Esophagus muscularis mucosa (tissue), 4 donors: ENCODE data around the gene NABP2. TPM values are rescaled to one million over a fixed set of nuclear protein-coding genes. Genes with fewer than 3 reads are reported as not detected.

Experiments
- DNase-seq: peaks from one replicate; pipeline ENCODE4 v3.0.0-alpha.2; 2017; ENCODE audit errors: extremely low spot score
- H3K27ac ChIP-seq, 4 donors: fragments of 200-600 bp; sonication (generic); replicated peaks in 1 of 4; 1 replicate in 3 of 4; 2 replicates in 1 of 4; pipeline ENCODE4 v1.5.1; 2016 to 2019; ENCODE audit warnings: mild to moderate bottlenecking in 1 of 4
- H3K27me3 ChIP-seq, 4 donors: fragments of 200-600 bp; sonication (generic); one replicate each; pipeline versions ENCODE4 v1.5.1 to v1.6.0; 2016 to 2019
- H3K36me3 ChIP-seq, 4 donors: fragments of 200-600 bp; sonication (generic); one replicate each; pipeline ENCODE4 v1.5.1; 2016 to 2019
- H3K4me1 ChIP-seq, 4 donors: fragments of 200-600 bp; sonication (generic); one replicate each; pipeline ENCODE4 v1.5.1; 2016 to 2019
- H3K4me3 ChIP-seq, 4 donors: fragments of 200-600 bp; sonication (generic); 1 replicate in 2 of 4; 2 replicates in 2 of 4; pipeline ENCODE4 v1.5.1; 2016 to 2019; ENCODE audit warnings: mild to moderate bottlenecking in 4 of 4, moderate library complexity in 1 of 4
- H3K9me3 ChIP-seq, 4 donors: fragments of 200-600 bp; sonication (generic); 1 replicate in 3 of 4; 2 replicates in 1 of 4; pipeline ENCODE4 v1.5.1; 2016 to 2019
- CTCF ChIP-seq, 3 experiments: fragments of 200-600 bp in 2 of 3; fragments of 450-650 bp in 1 of 3; sonication (generic) in 2 of 3; IDR thresholded peaks; one replicate each; pipeline ENCODE4 v1.5.1; 2017 to 2019; ENCODE audit warnings: antibody characterized with exemption in 3 of 3, mild to moderate bottlenecking in 2 of 3, moderate library complexity in 1 of 3
- EP300 ChIP-seq: sonication (generic); formaldehyde crosslinking; IDR thresholded peaks from one replicate; pipeline ENCODE4 v1.6.1; 2017; ENCODE audit warnings: antibody characterized with exemption
- POLR2A ChIP-seq: fragments of 450-650 bp; IDR thresholded peaks from one replicate; pipeline ENCODE4 v1.6.1; 2017; ENCODE audit warnings: antibody characterized with exemption, moderate library complexity, mild to moderate bottlenecking, low read depth
- POLR2AphosphoS5 ChIP-seq, 2 donors: sonication (generic); formaldehyde crosslinking; IDR thresholded peaks; one replicate each; pipeline ENCODE4 v1.6.1; 2017; ENCODE audit warnings: antibody characterized with exemption in 2 of 2
- WGBS: methylation state at CpG from one replicate; pipeline ENCODE4 v1.1.5; 2018; 5-methylcytosine and 5-hydroxymethylcytosine counted together
- intact Hi-C: fragments of 100-400 bp; cut with DNase I; formaldehyde crosslinking; loops from one replicate; pipeline ENCODE4 v1.15.1; 2023
- total RNA-seq, 4 donors: library from RNA; depleted of rRNA; stranded (reverse); fragments of >200 nt; gene quantifications; one replicate each; pipeline versions ENCODE4 v1.1.0 to v1.2.1, GENCODE V29; 2016

Gene NABP2
- total RNA-seq, 4 donors from 2014 or later, result 27.0 to 36.4 (median 30.9) TPM

- H3K27ac ChIP-seq, result no peak overlapping the region
- no peaks in the 10 kb centered on the region for H3K9me3 ChIP-seq
- H3K4me3 ChIP-seq, result no peak overlapping the region
- H3K4me1 ChIP-seq, result peaks cover 0 to 36% (median 17%) of the 10 kb centered on the region in 4 donors
- WGBS, result 87% methylated on average over 5 of the region's 5 CpGs
- H3K36me3 ChIP-seq, result peaks cover 59 to 87% (median 81%) of the 10 kb centered on the region in 4 donors
- intact Hi-C loops, result no loop called here
- TF ChIP-seq EP300, result no peak
- no peak for TF ChIP-seq POLR2A
- no peak for TF ChIP-seq POLR2AphosphoS5 (IDR thresholded peaks at IDR 0.05)
- TF ChIP-seq CTCF (IDR thresholded peaks at IDR 0.05), result no peak
- no peaks in the 10 kb centered on the region for H3K27me3 ChIP-seq
- no peak for DNase-seq
Observed at GRCh38 chr12:56213878-56214277, 10.3 kb upstream of the NABP2 start.

DNA sequence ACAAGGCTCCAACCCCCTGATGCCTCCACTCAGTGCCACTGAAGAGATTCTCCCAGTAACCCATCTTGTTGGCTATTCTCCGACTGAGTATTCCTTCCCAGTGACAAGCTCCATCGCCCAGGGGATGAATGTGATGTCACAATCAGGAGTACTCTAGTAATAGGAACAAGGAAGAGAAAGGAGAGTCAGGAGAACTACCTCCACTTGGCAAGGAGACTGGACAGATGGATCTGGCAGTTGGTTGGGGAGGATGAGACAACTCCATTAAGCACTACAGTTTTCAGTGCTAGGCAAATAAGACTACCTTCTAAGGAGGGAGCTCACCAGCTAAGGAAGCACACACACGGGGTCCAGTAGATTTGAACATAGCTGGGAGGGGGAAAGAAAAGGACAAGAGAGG lies 7.7 kb upstream of the NABP2 start:
- 85% methylated on average over 3 of the region's 3 CpGs for WGBS
- H3K27me3 ChIP-seq, result no peaks in the 10 kb centered on the region
- no peaks in the 10 kb centered on the region for H3K9me3 ChIP-seq
- peaks cover 35 to 61% (median 55%) of the 10 kb centered on the region in 4 donors for H3K36me3 ChIP-seq
- H3K4me1 ChIP-seq, result peaks cover 20 to 59% (median 39%) of the 10 kb centered on the region in 4 donors
- no peak overlapping the region for H3K27ac ChIP-seq
- no peak overlapping the region for H3K4me3 ChIP-seq
- intact Hi-C loops, result no loop called here
- DNase-seq, result no peak
- TF ChIP-seq CTCF (IDR thresholded peaks at IDR 0.05) (no peak), EP300 (no peak), POLR2AphosphoS5 (IDR thresholded peaks at IDR 0.05) (no peak), POLR2A (no peak)

- DNase-seq, result no peak
- TF ChIP-seq POLR2AphosphoS5 (IDR thresholded peaks at IDR 0.05) (no peak), POLR2A (no peak), EP300 (no peak)
- WGBS, result 88% methylated on average over 9 of the region's 9 CpGs
- Histone ChIP-seq H3K36me3 (peaks cover 2 to 27% (median 21%) of the 10 kb centered on the region in 4 donors), H3K4me3 (peak overlapping the region; percentile 75 to 87 (median 80)), H3K4me1 (peaks cover 37 to 75% (median 63%) of the 10 kb centered on the region in 4 donors), H3K27me3 (no peaks in the 10 kb centered on the region), H3K9me3 (no peaks in the 10 kb centered on the region), H3K27ac (peak overlapping the region; percentile 94 to 98 (median 96))
- intact Hi-C loops, result no loop called here
Observed at GRCh38 chr12:56219840-56220239, 4.3 kb upstream of the NABP2 start.

- no peak for TF ChIP-seq EP300
- no peak for TF ChIP-seq POLR2A
- TF ChIP-seq CTCF (IDR thresholded peaks at IDR 0.05), result no peak
- TF ChIP-seq POLR2AphosphoS5 (IDR thresholded peaks at IDR 0.05), result no peak
- H3K4me3 ChIP-seq, result peak overlapping the region; percentile 75 to 87 (median 80)
- no peaks in the 10 kb centered on the region for H3K27me3 ChIP-seq
- no peak for DNase-seq
- peaks cover 0 to 21% (median 12%) of the 10 kb centered on the region in 4 donors for H3K36me3 ChIP-seq
- H3K4me1 ChIP-seq, result peaks cover 40 to 84% (median 70%) of the 10 kb centered on the region in 4 donors
- H3K9me3 ChIP-seq, result no peaks in the 10 kb centered on the region
- H3K27ac ChIP-seq, result peak overlapping the region; percentile 94 to 98 (median 96)
- intact Hi-C loops, result no loop called here
- 6% methylated on average over 10 of the region's 10 CpGs for WGBS
Observed at GRCh38 chr12:56220611-56221231, 3.4 kb upstream of the NABP2 start.

- Histone ChIP-seq H3K27ac (peak overlapping the region; percentile 94 to 98 (median 96)), H3K9me3 (no peaks in the 10 kb centered on the region), H3K36me3 (peaks cover 0 to 21% (median 8%) of the 10 kb centered on the region in 4 donors), H3K27me3 (no peaks in the 10 kb centered on the region), H3K4me3 (peak overlapping the region; percentile 75 to 87 (median 80)), H3K4me1 (peaks cover 40 to 83% (median 70%) of the 10 kb centered on the region in 4 donors)
- 3% methylated on average over 21 of the region's 21 CpGs for WGBS
- DNase-seq, result no peak
- intact Hi-C loops, result no loop called here
- TF ChIP-seq POLR2AphosphoS5 (IDR thresholded peaks at IDR 0.05) (peak in 1 of 2 donors; percentile 8), POLR2A (no peak)
Observed at GRCh38 chr12:56221232-56221756, 2.8 kb upstream of the NABP2 start.
